SK-N-SH (cell line): ENCODE data around the gene ITGBL1.

Source experiments
- GABPA ChIP-seq: IDR thresholded peaks from 2 replicates; pipeline ENCODE4 v1.4.0; 2012; ENCODE audit warnings: low read depth, mild to moderate bottlenecking
- POLR2AphosphoS5 ChIP-seq: IDR thresholded peaks from 2 replicates; pipeline ENCODE4 v1.6.1; 2012; ENCODE audit warnings: low read depth, low read length
- RCOR1 ChIP-seq: fragments of 150-350 bp; IDR thresholded peaks from 2 replicates; pipeline ENCODE4 v1.6.1; 2017; ENCODE audit warnings: antibody characterized with exemption, low read length
- RFX5 ChIP-seq: IDR thresholded peaks from 2 replicates; pipeline ENCODE4 v1.6.1; 2012; ENCODE audit warnings: mild to moderate bottlenecking, improper control_type of control experiment, low read length
- SIN3A ChIP-seq: IDR thresholded peaks from 2 replicates; pipeline ENCODE4 v1.6.1; 2012; ENCODE audit warnings: low read depth, mild to moderate bottlenecking, low read length, moderate library complexity, borderline replicate concordance
- TF ChIP-seq, protein P1 (sequence below): IDR thresholded peaks from 2 replicates; pipeline ENCODE4 v1.6.1; 2012; ENCODE audit warnings: mild to moderate bottlenecking, low read depth, low read length, moderate library complexity
- TF ChIP-seq, protein P2 (sequence below): fragments of 200-600 bp; sonication (generic); IDR thresholded peaks from 2 replicates; pipeline ENCODE4 v1.6.1; 2017; ENCODE audit warnings: antibody characterized with exemption, mild to moderate bottlenecking, moderate library complexity
- TF ChIP-seq, protein P3 (sequence below): fragments of 150-350 bp; IDR thresholded peaks from 2 replicates; pipeline ENCODE4 v1.6.1; 2017; ENCODE audit warnings: antibody characterized with exemption, low read length, low read depth, borderline replicate concordance

DNA sequence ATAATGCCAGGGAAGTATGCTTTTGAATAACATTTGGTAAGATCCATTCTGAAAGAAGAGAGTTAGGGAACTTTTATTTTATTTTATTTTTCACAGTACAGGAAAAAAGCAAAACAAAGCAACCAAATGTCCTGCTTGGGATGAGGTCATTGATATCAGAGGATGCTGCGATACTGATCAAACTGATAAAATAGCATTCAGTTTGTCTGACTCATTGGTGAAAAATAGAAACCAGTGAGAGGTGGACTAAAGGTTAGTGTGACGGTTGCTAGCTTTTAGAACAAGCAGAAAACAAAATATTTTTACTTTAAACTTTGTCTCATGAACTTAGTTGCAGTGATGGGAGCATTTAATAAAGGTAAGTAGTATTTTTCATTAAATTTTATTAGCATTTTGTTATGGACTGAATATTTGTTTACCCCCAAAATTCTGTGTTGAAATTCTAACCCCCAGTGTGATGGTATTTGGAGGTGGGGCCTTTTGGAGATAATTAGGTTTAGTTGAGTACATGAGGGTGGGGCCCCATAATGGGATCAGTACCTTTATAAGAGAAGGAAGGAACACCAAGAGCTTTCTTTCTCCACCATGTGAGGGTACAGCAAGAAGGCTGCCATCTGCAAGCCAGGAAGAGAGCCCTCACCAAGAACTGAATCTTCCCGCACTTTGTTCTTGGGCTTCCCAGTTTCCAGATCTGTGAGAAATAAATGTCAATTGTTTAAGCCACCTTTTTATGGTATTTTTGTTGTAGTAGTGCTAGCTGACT, 37.3 kb downstream of the ITGBL1 start:
- TF ChIP-seq, protein P1, sequence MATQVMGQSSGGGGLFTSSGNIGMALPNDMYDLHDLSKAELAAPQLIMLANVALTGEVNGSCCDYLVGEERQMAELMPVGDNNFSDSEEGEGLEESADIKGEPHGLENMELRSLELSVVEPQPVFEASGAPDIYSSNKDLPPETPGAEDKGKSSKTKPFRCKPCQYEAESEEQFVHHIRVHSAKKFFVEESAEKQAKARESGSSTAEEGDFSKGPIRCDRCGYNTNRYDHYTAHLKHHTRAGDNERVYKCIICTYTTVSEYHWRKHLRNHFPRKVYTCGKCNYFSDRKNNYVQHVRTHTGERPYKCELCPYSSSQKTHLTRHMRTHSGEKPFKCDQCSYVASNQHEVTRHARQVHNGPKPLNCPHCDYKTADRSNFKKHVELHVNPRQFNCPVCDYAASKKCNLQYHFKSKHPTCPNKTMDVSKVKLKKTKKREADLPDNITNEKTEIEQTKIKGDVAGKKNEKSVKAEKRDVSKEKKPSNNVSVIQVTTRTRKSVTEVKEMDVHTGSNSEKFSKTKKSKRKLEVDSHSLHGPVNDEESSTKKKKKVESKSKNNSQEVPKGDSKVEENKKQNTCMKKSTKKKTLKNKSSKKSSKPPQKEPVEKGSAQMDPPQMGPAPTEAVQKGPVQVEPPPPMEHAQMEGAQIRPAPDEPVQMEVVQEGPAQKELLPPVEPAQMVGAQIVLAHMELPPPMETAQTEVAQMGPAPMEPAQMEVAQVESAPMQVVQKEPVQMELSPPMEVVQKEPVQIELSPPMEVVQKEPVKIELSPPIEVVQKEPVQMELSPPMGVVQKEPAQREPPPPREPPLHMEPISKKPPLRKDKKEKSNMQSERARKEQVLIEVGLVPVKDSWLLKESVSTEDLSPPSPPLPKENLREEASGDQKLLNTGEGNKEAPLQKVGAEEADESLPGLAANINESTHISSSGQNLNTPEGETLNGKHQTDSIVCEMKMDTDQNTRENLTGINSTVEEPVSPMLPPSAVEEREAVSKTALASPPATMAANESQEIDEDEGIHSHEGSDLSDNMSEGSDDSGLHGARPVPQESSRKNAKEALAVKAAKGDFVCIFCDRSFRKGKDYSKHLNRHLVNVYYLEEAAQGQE = no peak
- TF ChIP-seq RCOR1 (no peak), POLR2AphosphoS5 (no peak; the same call in 1 of the 2 replicates), RFX5 (no peak), SIN3A (no peak), GABPA (no peak)
- TF ChIP-seq, protein P2, sequence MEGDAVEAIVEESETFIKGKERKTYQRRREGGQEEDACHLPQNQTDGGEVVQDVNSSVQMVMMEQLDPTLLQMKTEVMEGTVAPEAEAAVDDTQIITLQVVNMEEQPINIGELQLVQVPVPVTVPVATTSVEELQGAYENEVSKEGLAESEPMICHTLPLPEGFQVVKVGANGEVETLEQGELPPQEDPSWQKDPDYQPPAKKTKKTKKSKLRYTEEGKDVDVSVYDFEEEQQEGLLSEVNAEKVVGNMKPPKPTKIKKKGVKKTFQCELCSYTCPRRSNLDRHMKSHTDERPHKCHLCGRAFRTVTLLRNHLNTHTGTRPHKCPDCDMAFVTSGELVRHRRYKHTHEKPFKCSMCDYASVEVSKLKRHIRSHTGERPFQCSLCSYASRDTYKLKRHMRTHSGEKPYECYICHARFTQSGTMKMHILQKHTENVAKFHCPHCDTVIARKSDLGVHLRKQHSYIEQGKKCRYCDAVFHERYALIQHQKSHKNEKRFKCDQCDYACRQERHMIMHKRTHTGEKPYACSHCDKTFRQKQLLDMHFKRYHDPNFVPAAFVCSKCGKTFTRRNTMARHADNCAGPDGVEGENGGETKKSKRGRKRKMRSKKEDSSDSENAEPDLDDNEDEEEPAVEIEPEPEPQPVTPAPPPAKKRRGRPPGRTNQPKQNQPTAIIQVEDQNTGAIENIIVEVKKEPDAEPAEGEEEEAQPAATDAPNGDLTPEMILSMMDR = no peak
- TF ChIP-seq, protein P3, sequence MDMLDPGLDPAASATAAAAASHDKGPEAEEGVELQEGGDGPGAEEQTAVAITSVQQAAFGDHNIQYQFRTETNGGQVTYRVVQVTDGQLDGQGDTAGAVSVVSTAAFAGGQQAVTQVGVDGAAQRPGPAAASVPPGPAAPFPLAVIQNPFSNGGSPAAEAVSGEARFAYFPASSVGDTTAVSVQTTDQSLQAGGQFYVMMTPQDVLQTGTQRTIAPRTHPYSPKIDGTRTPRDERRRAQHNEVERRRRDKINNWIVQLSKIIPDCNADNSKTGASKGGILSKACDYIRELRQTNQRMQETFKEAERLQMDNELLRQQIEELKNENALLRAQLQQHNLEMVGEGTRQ = no peak
